ENCODE results near the gene KRTAP4-11. TPM values are rescaled to one million over a fixed set of nuclear protein-coding genes. Genes with fewer than 3 reads are reported as not detected.

The KRTAP4-11 gene
- total RNA-seq, 1 experiment from 2014 or later = not detected

GRCh38 chr17:41071606-41072360, 46.4 kb downstream of the KRTAP4-11 start:
- in situ Hi-C loops (cut with HindIII; ENCODE audit: low pct_unique_long_range_greater_than_20kb, low sequenced_read_pairs) (no loop called here), intact Hi-C loops (cut with micrococcal nuclease; ENCODE audit: unreplicated experiment) (no loop called here)
- no peaks in the 10 kb centered on the region for H3K36me3 ChIP-seq (ENCODE audit: control insufficient read depth, insufficient read depth, low read length)
- H3K4me1 ChIP-seq (ENCODE audit: control insufficient read depth, insufficient read depth, low read length) = no peaks in the 10 kb centered on the region
- no peak overlapping the region for H3K27ac ChIP-seq (ENCODE audit: low read length)
- DNase-seq (ENCODE audit: low read depth, low spot score) (no peak), ATAC-seq (no peak)
- no TSS peak for BruUV-seq (replicated peaks)
- ChIA-PET CTCF (no interaction called here), POLR2A (no interaction called here)
- TF ChIP-seq CTCF (IDR thresholded peaks at IDR 0.05) = no peak
- no peak for TF ChIP-seq SIN3A (IDR thresholded peaks at IDR 0.05; ENCODE audit: borderline replicate concordance, insufficient read depth, low read depth, low read length)
- TF ChIP-seq, protein P1, sequence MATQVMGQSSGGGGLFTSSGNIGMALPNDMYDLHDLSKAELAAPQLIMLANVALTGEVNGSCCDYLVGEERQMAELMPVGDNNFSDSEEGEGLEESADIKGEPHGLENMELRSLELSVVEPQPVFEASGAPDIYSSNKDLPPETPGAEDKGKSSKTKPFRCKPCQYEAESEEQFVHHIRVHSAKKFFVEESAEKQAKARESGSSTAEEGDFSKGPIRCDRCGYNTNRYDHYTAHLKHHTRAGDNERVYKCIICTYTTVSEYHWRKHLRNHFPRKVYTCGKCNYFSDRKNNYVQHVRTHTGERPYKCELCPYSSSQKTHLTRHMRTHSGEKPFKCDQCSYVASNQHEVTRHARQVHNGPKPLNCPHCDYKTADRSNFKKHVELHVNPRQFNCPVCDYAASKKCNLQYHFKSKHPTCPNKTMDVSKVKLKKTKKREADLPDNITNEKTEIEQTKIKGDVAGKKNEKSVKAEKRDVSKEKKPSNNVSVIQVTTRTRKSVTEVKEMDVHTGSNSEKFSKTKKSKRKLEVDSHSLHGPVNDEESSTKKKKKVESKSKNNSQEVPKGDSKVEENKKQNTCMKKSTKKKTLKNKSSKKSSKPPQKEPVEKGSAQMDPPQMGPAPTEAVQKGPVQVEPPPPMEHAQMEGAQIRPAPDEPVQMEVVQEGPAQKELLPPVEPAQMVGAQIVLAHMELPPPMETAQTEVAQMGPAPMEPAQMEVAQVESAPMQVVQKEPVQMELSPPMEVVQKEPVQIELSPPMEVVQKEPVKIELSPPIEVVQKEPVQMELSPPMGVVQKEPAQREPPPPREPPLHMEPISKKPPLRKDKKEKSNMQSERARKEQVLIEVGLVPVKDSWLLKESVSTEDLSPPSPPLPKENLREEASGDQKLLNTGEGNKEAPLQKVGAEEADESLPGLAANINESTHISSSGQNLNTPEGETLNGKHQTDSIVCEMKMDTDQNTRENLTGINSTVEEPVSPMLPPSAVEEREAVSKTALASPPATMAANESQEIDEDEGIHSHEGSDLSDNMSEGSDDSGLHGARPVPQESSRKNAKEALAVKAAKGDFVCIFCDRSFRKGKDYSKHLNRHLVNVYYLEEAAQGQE (IDR thresholded peaks at IDR 0.05; ENCODE audit: insufficient read depth in 1 of 2, low read depth in 2 of 2, low read length in 1 of 2) = no peak
- TF ChIP-seq TCF7L2 (IDR thresholded peaks at IDR 0.05; ENCODE audit: low read depth, low read length) = no peak
- no peak for TF ChIP-seq POLR2AphosphoS5 (IDR thresholded peaks at IDR 0.05; ENCODE audit: low read depth, low read length)
- H3K27me3 ChIP-seq (ENCODE audit: control insufficient read depth, insufficient read depth, low read length) = 0 out of 2 replicates have a peak, but pooled peaks cover under 1% of the 10 kb centered on the region
- H3K4me3 ChIP-seq (ENCODE audit: low read depth in 2 of 2, low read length in 2 of 2) = no peak overlapping the region
- no peaks in the 10 kb centered on the region for H3K9me3 ChIP-seq (ENCODE audit: control insufficient read depth, insufficient read depth, low read depth, low read length)

DNA sequence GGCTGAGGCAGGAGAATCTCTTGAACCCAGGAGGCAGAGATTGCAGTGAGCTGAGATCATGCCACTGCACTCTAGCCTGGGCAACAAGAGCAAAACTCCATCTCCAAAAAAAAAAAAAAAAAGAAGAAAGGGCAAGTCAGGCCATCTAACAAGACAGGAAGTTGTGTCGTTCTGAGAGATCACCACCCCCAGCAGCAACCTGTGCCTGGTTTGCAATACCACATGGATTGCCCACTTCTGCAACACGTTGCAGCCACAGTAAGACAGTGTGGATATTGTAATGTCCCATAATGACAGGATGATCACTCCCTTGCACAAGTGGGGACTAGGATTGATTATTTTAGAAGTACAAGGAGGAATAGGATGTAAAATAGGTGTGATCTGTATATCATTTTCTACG, 49.1 kb downstream of the KRTAP4-11 start:
- Histone ChIP-seq H3K27me3 (ENCODE audit: control insufficient read depth, insufficient read depth, low read length) (no peaks in the 10 kb centered on the region), H3K9me3 (ENCODE audit: control insufficient read depth, insufficient read depth, low read depth, low read length) (no peaks in the 10 kb centered on the region), H3K4me3 (ENCODE audit: low read depth in 2 of 2, low read length in 2 of 2) (no peak overlapping the region), H3K27ac (ENCODE audit: low read length) (no peak overlapping the region), H3K4me1 (ENCODE audit: control insufficient read depth, insufficient read depth, low read length) (no peaks in the 10 kb centered on the region), H3K36me3 (ENCODE audit: control insufficient read depth, insufficient read depth, low read length) (no peaks in the 10 kb centered on the region)
- intact Hi-C loops (cut with micrococcal nuclease; ENCODE audit: unreplicated experiment) (no loop called here), in situ Hi-C loops (cut with HindIII; ENCODE audit: low pct_unique_long_range_greater_than_20kb, low sequenced_read_pairs) (no loop called here)
- ChIA-PET CTCF (no interaction called here), POLR2A (no interaction called here)
- no peak for TF ChIP-seq SIN3A (IDR thresholded peaks at IDR 0.05; ENCODE audit: borderline replicate concordance, insufficient read depth, low read depth, low read length)
- TF ChIP-seq CTCF (IDR thresholded peaks at IDR 0.05) = no peak
- TF ChIP-seq, protein P1 (IDR thresholded peaks at IDR 0.05; ENCODE audit: insufficient read depth in 1 of 2, low read depth in 2 of 2, low read length in 1 of 2) = no peak
- TF ChIP-seq TCF7L2 (IDR thresholded peaks at IDR 0.05; ENCODE audit: low read depth, low read length) = no peak
- TF ChIP-seq POLR2AphosphoS5 (IDR thresholded peaks at IDR 0.05; ENCODE audit: low read depth, low read length) = no peak
- BruUV-seq (replicated peaks) = no TSS peak
- ATAC-seq (no peak), DNase-seq (ENCODE audit: low read depth, low spot score) (no peak)

Measured in Panc1 (cell line).